ENCODE data around the gene AHDC1.
A peak's percentile ranks its signal among the peaks of the same experiment; 100 is the strongest.

GRCh38 chr1:27634177-27634984 lies 30.4 kb upstream of the AHDC1 start:
- no peak for TF ChIP-seq CTCF (IDR thresholded peaks at IDR 0.05)
- peak in 1 of 2 donors; percentile 22 for TF ChIP-seq POLR2A (IDR thresholded peaks at IDR 0.05)
